ENCODE data around the gene ZNF695. TPM values are rescaled to one million over a fixed set of nuclear protein-coding genes. Genes with fewer than 3 reads are reported as not detected.
A peak's percentile ranks its signal among the peaks of the same experiment; 100 is the strongest.

ZNF695 gene
- total RNA-seq, 1 experiment from 2014 or later: 15.6 TPM

- in situ Hi-C loops (cut with HindIII; ENCODE audit: low sequenced_read_pairs): no loop called here
Measured at GRCh38 chr1:246969621-246970020, 38.2 kb downstream of the ZNF695 start.

GRCh38 chr1:246966502-246966901 lies 41.4 kb downstream of the ZNF695 start:
- DNase-seq (ENCODE audit: low spot score): no peak
- in situ Hi-C loops (cut with HindIII; ENCODE audit: low sequenced_read_pairs): no loop called here

More at GRCh38 chr1:246969621-246970020, 38.2 kb downstream of the ZNF695 start:
- no peak for DNase-seq (ENCODE audit: low spot score)

- DNase-seq (ENCODE audit: low spot score): peak; percentile 1
- in situ Hi-C loops (cut with HindIII; ENCODE audit: low sequenced_read_pairs): no loop called here
Measured at GRCh38 chr1:246959944-246960693, 47.7 kb downstream of the ZNF695 start.

GRCh38 chr1:246954126-246954525 lies 53.7 kb downstream of the ZNF695 start:
- in situ Hi-C loops (cut with HindIII; ENCODE audit: low sequenced_read_pairs): no loop called here
- no peak for DNase-seq (ENCODE audit: low spot score)

GRCh38 chr1:246951413-246951812 lies 56.4 kb downstream of the ZNF695 start:
- DNase-seq (ENCODE audit: low spot score): no peak
- in situ Hi-C loops (cut with HindIII; ENCODE audit: low sequenced_read_pairs): no loop called here

- in situ Hi-C loops (cut with HindIII; ENCODE audit: low sequenced_read_pairs): no loop called here
- DNase-seq (ENCODE audit: low spot score): no peak
Measured at GRCh38 chr1:246949956-246950355, 57.9 kb downstream of the ZNF695 start.

- in situ Hi-C loops (cut with HindIII; ENCODE audit: low sequenced_read_pairs): no loop called here
- DNase-seq (ENCODE audit: low spot score): peak; percentile 26
Measured at GRCh38 chr1:246947255-246947654, 60.6 kb downstream of the ZNF695 start.

- in situ Hi-C loops (cut with HindIII; ENCODE audit: low sequenced_read_pairs): no loop called here
- no peak for DNase-seq (ENCODE audit: low spot score)
Measured at GRCh38 chr1:246946366-246946765, 61.5 kb downstream of the ZNF695 start.

Other genes with a start within 250 kb of the ZNF695 start
- 33.7 and 41.1 TPM in 2 replicates for gene AHCTF1, start 76.1 kb downstream of the ZNF695 start, total RNA-seq (2014; rRNA removed; shearing (Covaris generic))
- 11.1 and 11.4 TPM in 2 replicates for gene ZNF670, start 70.8 kb upstream of the ZNF695 start, total RNA-seq (2014; rRNA removed; shearing (Covaris generic))
- 7.5 and 14.3 TPM in 2 replicates for gene ZNF669, start 96.3 kb upstream of the ZNF695 start, total RNA-seq (2014; rRNA removed; shearing (Covaris generic))
- gene ZNF124, start 164.0 kb upstream of the ZNF695 start, total RNA-seq (2014; rRNA removed; shearing (Covaris generic)): 94.0 and 100 TPM in 2 replicates
- not detected in 2 replicates for gene VN1R5, start 248.0 kb upstream of the ZNF695 start, total RNA-seq (2014; rRNA removed; shearing (Covaris generic))